Panc1 (cell line): ENCODE measurements around the gene CFAP20DC. TPM values are rescaled to one million over a fixed set of nuclear protein-coding genes. Genes with fewer than 3 reads are reported as not detected.

ENCODE experiments used
- ATAC-seq: fragments of 200-7000 bp; cut with Tn5 transposase; 2 replicates; pipeline ENCODE4 v1.9.1; 2020; ENCODE audit warnings: mild to moderate bottlenecking, moderate library complexity
- BruUV-seq: library from RNA; stranded (reverse); fragments of 400-500 nt; replicated peaks from 2 replicates; lab custom pipeline; 2021; lab: Mats Ljungman, UMichigan
- CTCF ChIA-PET: fragments of 300-600 bp; sonication (Branson Sonifier 250); formaldehyde crosslinking; loops from one replicate; lab custom pipeline; 2022; ENCODE audit warnings: antibody characterized with exemption; lab: Charles Lee
- POLR2A ChIA-PET: fragments of 300-600 bp; sonication (Branson Sonifier 250); formaldehyde crosslinking; loops from one replicate; lab custom pipeline; 2022; ENCODE audit warnings: antibody characterized with exemption; lab: Charles Lee
- DNase-seq: peaks from one replicate; pipeline ENCODE4 v3.0.0-alpha.2; 2010; ENCODE audit warnings: low read depth, low spot score
- H3K27ac ChIP-seq: 2 replicates; pipeline ENCODE4 v1.5.1; 2011; ENCODE audit warnings: mild to moderate bottlenecking, low read length, inconsistent platforms
- H3K27me3 ChIP-seq: fragments of 200-500 bp; sonication (Bioruptor generic); 2 replicates; pipeline ENCODE4 v1.6.0; 2014; ENCODE audit warnings: low read length, inconsistent platforms; ENCODE audit not compliant: control insufficient read depth, insufficient read depth
- H3K36me3 ChIP-seq: fragments of 200-500 bp; sonication (Bioruptor generic); 2 replicates; pipeline ENCODE4 v1.5.1; 2014; ENCODE audit warnings: inconsistent platforms, mild to moderate bottlenecking, low read length, moderate library complexity; ENCODE audit not compliant: control insufficient read depth, insufficient read depth
- H3K4me1 ChIP-seq: 2 replicates; pipeline ENCODE4 v1.5.1; 2011; ENCODE audit warnings: inconsistent platforms, mild to moderate bottlenecking, low read length, moderate library complexity; ENCODE audit not compliant: control insufficient read depth, insufficient read depth
- H3K4me3 ChIP-seq, 2 experiments: 2 replicates each; pipeline ENCODE4 v1.5.1; 2011 to 2012; ENCODE audit warnings: low read depth in 2 of 2, low read length in 2 of 2, mild to moderate bottlenecking in 2 of 2, inconsistent platforms in 1 of 2, moderate library complexity in 1 of 2
- H3K9me3 ChIP-seq: fragments of 200-500 bp; sonication (Bioruptor generic); 2 replicates; pipeline ENCODE4 v1.5.1; 2014; ENCODE audit warnings: low read depth, mild to moderate bottlenecking, inconsistent platforms, low read length, moderate library complexity; ENCODE audit not compliant: control insufficient read depth, insufficient read depth
- CTCF ChIP-seq: fragments of 450-650 bp; IDR thresholded peaks from 2 replicates; pipeline ENCODE4 v1.5.1; 2017; ENCODE audit warnings: mild to moderate bottlenecking
- POLR2AphosphoS5 ChIP-seq: IDR thresholded peaks from 2 replicates; pipeline ENCODE4 v1.6.1; 2012; ENCODE audit warnings: mild to moderate bottlenecking, low read depth, low read length, moderate library complexity
- REST ChIP-seq, 2 experiments: IDR thresholded peaks; 2 replicates each; pipeline ENCODE4 v1.6.1; 2011 to 2012; ENCODE audit warnings: low read depth in 2 of 2, control low read depth in 1 of 2, low read length in 1 of 2, mild to moderate bottlenecking in 1 of 2, moderate library complexity in 1 of 2; ENCODE audit not compliant: insufficient read depth in 1 of 2
- SIN3A ChIP-seq: IDR thresholded peaks from 2 replicates; pipeline ENCODE4 v1.6.1; 2012; ENCODE audit warnings: low read depth, mild to moderate bottlenecking, low read length, moderate library complexity, borderline replicate concordance; ENCODE audit not compliant: insufficient read depth
- TCF7L2 ChIP-seq: IDR thresholded peaks from 2 replicates; pipeline ENCODE4 v1.6.1; 2011; ENCODE audit warnings: mild to moderate bottlenecking, low read depth, low read length, inconsistent platforms
- in situ Hi-C: cut with HindIII; loops from 2 replicates; pipeline ENCODE4 v1.10.0; 2016; ENCODE audit warnings: low sequenced_read_pairs, low pct_unique_long_range_greater_than_20kb
- intact Hi-C: fragments of 100-400 bp; cut with micrococcal nuclease; formaldehyde crosslinking; loops from one replicate; pipeline ENCODE4 v1.10.0; 2022; ENCODE audit not compliant: unreplicated experiment
- total RNA-seq: library from RNA; stranded (reverse); gene quantifications from one replicate; pipeline ENCODE4 v1.2.1, GENCODE V29; 2021; ENCODE audit not compliant: unreplicated experiment

Gene CFAP20DC
- total RNA-seq, 1 experiment from 2014 or later, result 4.0 TPM

GRCh38 chr3:58728723-58729122 is 321.1 kb downstream of the CFAP20DC start:
- intact Hi-C loops (no loop called here), in situ Hi-C loops (no loop called here)
- ATAC-seq, result no peak

GRCh38 chr3:58725326-58725853 is 324.4 kb downstream of the CFAP20DC start:
- ATAC-seq, result no peak
- no TSS peak for BruUV-seq
- no peaks in the 10 kb centered on the region for H3K36me3 ChIP-seq
- H3K9me3 ChIP-seq, result no peaks in the 10 kb centered on the region
- no peak overlapping the region for H3K4me3 ChIP-seq
- H3K27ac ChIP-seq, result no peak overlapping the region
- intact Hi-C loops, result no loop called here
- DNase-seq, result no peak
- no peaks in the 10 kb centered on the region for H3K4me1 ChIP-seq
- CTCF ChIA-PET, result no interaction called here
- POLR2A ChIA-PET, result no interaction called here
- no peak for TF ChIP-seq TCF7L2
- no peak for TF ChIP-seq POLR2AphosphoS5
- no peak for TF ChIP-seq CTCF
- no peak for TF ChIP-seq SIN3A
- no peak for TF ChIP-seq REST (IDR thresholded peaks at IDR 0.05; ENCODE audit: insufficient read depth in 1 of 2, low read depth in 2 of 2, low read length in 1 of 2)
- H3K27me3 ChIP-seq, result no peaks in the 10 kb centered on the region
- in situ Hi-C loops, result no loop called here

More at GRCh38 chr3:58728723-58729122, 321.1 kb downstream of the CFAP20DC start:
- DNase-seq, result no peak
- Histone ChIP-seq H3K36me3 (no peaks in the 10 kb centered on the region), H3K27ac (no peak overlapping the region), H3K4me3 (no peak overlapping the region), H3K4me1 (no peaks in the 10 kb centered on the region), H3K27me3 (no peaks in the 10 kb centered on the region), H3K9me3 (no peaks in the 10 kb centered on the region)
- no TSS peak for BruUV-seq
- TF ChIP-seq POLR2AphosphoS5 (no peak), REST (IDR thresholded peaks at IDR 0.05; ENCODE audit: insufficient read depth in 1 of 2, low read depth in 2 of 2, low read length in 1 of 2) (no peak), TCF7L2 (no peak), SIN3A (no peak), CTCF (no peak)
- ChIA-PET POLR2A (no interaction called here), CTCF (no interaction called here)
